Bone marrow (tissue), 2 donors: ENCODE measurements around the gene TMSB10.
"Not testable (repeated sequence)": the region's sequence is repeated elsewhere in the genome, so short reads cannot be mapped to it uniquely, and the experiment has no call there.

ENCODE experiments used
- DNase-seq, 2 donors: peaks; one replicate each; lab custom pipeline; 2025; lab: John Stamatoyannopoulos, UW

TMSB10 gene

DNA sequence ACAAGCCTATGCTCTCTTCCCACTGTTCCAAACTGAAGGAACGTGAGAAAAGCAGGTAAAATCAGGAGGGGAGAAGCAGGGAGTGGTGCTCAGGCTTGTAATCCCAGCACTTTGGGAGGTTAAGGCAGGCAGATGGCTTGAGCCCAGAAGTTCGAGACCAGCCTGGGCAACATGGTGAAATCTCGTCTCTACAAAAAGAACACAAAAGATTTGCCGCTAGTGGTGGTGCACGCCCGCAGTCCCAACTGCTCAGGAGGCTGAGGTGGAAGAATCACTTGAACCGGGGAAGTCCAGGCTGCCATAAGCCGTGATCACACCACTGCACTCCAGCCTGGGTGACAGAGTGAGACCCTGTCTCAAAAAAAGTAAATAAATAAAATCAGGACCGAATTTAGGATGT lies 1.3 kb upstream of the TMSB10 start:
- DNase-seq: no peak

DNA sequence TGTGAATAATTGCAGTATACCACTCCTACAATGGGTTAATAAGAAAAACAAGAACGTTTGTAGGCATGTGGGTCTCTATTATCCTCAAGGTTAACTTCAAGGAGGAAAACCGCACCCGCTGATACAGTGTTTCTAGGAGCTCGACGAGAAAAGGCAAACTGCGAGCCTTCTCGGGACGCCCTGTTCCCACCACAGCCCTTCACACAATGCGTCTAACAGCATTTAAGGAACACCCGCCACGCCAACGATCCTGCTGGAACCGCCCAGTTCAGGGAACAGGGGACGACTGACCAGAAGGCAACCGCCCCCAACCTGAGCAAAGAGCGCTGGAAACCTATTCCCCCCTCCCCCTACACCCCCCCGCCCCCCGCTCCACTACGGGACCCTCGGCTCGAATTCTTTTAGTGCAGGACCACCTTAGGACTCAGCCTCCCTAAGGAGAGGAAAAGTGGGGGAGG lies 710 bp upstream of the TMSB10 start:
- no peak for DNase-seq

DNA sequence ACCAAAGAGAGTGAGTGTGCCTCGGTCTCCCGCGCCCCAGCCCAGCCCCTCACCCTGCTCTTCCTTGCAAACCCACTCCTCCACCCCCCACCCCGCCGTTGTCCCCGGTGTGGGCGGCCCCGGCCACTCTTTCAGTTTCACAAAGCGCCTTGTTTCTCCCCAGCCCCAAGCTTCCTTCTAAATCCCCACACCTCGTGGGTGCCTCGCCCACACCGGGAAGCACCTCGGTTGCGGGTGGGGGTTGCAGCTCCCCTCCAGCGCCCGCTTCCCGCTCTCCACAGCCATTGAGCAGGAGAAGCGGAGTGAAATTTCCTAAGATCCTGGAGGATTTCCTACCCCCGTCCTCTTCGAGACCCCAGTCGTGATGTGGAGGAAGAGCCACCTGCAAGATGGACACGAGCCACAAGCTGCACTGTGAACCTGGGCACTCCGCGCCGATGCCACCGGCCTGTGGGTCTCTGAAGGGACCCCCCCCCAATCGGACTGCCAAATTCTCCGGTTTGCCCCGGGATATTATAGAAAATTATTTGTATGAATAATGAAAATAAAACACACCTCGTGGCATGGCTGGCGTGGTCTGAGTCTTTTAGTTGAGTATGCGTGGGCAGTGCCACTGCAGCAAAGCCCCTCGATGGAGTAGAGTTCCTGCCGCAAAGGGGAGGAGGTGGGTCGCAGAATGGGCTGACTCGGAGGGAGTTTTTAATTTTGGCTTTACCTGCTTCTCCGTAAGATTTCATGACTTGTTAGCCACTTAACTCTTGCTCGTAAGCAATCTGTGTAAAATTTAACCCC lies 848 bp downstream of the TMSB10 start:
- peak; percentile 26 to 47 for DNase-seq

DNA sequence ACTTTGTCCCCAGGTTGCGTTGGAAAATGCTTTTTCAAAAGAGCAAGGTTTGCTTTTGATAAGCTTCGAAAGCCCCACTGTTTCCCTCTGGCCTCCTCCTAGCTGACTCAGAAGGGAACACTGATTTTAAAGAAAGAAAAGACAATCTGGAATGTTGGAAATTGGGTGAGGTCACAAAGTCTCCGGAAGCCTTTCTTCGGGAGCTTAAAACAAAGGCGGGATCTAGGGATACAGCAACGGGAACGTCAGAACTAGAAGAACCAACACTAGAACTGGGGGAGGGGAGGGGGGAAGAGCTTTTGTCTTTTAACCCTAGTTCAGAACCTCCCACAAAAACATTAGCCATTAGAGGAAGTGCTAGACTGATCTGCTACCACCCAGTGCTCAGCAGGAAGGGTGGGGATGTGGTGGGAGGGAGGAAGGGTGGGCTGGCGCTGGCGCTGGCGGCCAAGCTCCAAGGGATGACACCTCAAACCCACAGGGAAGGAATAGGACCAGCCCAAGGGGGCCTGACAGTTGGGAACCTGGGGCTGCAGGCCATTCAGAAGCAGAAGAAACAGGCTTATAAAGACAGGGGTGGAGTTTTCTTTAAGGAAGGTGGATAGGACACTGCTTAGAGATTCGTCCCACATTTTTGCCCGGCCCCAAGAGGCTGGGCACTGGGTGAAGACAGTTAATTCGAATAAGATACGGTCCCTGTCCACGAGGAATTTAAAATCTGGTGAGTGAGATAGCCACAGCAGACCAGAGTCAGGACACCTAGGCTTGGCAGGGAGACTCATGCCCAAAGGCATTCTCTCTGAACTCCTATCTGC lies 1.7 kb downstream of the TMSB10 start:
- DNase-seq: peak; percentile 21 to 83

DNA sequence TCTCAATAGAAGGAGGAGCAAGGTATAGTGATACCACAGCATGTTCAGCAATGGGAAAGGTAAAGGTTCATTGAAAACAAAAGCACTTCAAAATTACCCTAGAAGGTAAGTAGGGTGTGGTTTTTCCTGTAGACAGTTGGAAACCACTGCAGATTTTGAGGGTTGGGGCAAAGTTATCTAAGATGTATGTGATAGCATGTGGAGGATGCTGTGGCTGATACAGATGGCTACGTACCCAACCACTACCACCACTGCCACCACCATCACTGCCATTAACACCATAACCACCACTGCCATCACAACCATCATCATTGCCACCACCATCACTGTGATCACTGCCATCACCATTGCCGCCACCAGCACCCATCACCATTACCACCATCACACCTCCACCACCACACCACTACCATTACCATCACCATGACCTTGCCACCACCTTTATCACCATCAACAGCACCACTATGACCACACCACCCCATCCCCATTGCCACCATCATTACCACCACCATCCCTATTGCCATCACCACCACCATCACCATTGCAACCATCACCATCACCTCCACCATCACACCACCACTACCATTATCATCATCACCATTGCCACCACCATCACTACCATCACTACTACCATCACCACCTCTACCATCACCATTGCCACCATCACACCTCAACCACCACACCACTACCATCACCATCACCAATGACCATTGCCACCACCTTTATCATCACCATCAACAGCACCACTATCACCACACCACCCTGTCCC lies 3.7 kb downstream of the TMSB10 start:
- DNase-seq: no peak

DNA sequence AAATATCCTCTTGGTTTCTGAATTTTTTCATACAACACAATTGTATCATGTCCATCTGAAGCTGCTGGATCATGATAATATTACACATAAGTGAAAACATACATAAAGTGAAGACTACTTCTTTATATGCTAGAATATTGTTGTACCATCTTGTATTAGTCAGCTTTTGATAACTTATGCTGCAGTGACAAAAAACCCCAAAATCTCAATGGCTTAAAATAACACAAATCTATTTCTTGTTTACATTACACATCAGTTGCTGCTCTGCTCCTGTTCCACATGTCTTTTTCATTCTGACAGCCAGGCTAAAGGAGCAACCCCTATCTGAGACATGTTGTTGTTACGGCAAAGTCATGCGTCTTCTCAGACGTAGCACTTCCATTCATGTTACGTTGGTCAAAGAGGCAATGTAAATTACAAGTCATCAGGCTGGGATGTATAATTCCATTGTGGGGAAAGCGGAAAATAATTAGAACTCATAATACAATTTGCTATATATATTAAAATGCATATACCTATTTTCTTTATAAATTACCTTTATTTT lies 5.8 kb downstream of the TMSB10 start:
- DNase-seq: no peak

DNA sequence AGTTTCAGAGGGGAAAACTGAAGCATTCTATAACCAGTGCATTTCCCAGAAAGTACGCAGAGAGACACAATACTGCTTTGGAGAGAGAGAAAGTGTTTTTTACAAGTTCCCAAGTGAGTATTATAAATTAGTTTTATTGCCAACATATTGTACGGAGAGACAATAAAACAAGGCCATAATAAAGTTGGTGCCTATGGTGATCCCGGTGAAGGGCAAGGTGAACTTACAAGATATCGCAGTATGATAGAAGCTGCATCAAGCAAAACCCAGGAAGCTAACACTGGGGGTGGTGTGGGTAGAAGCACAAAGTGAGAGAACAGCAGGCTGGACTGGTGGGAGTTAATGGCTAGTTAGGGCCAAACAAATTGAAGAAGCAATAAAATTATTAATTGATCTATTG lies 7.5 kb downstream of the TMSB10 start:
- DNase-seq: no peak

DNA sequence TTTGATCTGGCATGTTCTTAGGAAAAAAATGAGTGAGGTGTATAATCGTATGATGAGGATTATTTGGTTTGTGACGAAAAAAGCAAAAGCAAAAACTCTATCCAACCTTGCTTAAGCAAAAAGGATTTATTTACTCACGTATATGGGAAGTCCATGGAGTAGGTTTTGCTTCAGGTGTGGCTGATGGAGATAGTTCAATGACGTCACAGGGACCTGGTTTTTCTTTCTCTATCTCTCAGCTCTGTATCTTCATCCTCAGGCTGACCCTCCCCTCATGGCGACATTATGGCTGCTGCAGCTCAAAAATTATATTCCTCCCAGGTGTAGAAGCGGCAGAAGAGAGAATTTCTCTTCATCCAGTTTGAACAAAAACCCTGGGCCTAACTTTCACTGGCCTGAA lies 8.9 kb downstream of the TMSB10 start:
- DNase-seq: no peak

DNA sequence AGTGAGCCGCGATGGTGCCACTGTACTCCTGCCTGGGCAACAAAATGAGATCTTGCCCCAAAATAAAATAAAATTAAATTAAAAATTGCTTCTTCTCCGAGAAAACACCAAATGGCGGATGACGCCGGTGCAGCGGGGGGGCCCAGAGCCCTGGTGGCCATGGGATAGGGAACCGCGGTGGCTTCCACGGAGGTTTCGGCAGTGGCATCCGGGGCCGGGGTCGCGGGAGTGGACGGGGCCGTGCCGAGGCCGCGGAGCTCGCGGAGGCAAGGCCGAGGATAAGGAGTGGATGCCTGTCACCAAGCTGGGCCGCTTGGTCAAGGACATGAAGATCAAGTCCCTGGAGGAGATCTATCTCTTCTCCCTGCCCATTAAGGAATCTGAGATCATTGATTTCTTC lies 10.2 kb downstream of the TMSB10 start:
- not testable (repeated sequence) for DNase-seq

DNA sequence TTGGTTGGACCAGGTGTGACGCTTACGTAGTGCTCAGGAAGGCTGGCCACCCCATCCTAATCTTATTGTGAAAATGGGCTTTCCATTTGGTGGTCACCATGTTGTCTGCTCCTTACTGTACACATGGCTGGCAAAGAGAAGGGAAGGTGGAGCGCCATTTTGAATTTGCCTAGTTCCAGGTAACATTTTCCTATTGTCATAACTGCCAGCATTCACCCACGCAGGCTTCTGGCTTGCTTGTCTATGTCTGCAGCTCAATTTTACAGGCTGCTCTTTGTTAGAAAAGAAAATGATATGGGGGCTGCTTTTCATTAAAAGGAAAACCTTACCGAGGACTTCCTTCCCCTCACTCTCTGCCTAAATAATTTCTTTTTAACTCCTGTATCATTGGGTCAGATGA lies 12.4 kb downstream of the TMSB10 start:
- not testable (repeated sequence) for DNase-seq

DNA sequence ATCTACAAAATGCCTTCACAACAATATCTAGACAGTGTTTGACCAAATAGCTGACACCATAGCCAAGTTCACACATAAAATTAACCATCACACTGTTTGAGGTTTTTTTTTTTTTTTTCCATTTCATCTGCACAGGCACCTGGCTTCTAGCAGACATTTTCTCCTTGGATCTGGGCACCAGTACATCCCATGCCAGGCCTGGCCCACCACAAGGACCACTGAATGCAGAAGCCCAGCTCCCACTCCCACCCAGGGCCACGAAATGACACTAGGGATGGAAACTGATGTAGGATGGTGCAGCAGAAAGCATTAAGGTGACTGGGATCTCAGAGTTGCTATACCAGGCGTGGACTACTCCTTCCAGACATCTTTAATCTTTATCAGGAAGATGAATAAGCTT lies 13.0 kb downstream of the TMSB10 start:
- no peak for DNase-seq

DNA sequence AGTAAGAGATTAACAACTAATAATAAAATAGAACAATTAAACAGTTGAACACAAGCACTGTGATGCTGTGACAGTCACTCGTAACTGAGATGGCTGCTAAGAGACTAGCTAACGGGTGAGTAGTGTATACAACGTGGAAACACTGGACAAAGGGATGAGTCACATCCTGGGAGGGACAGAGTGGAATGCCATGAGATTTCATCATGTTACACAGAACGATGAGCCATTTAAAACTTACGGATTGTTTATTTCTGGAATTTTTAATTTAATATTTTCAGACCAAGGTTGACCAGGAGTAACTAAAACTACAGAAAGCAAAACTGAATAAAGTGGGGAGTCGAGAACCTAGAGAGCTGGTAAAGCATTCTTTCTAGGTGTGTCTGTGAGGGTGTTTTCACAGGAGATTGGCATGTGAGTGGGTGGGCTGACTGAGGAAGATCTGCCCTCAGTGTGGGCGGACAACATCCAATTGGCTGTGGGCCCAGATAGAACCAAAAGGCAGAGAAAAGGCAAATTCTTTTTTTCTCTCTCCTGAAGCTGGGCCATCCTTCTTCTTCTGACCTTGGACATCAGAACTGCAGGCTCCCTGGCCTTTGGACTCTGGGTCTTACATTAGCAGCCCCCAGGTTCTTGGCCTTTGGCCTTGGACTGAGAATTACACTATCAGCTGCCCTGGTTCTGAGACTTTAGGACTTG lies 14.6 kb downstream of the TMSB10 start:
- DNase-seq: no peak

DNA sequence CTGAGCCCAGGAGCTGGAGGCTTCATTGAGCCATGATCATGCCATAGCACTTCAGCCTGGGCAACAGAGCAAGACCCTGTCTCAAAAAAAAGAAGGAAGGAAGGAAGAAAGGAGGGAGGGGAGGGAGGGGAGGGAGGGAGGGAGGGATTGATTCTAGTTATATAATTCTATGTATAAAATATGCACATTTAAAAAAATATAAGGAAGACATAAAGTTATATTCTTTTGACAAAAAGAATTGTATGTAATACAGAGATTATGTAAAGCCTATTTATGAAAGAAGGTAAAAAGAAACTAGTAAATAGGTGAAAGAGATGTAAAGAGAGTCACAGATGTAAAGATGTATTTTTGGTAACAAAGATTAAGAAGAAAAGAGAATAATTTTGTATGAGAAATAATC lies 17.6 kb downstream of the TMSB10 start:
- no peak for DNase-seq

DNA sequence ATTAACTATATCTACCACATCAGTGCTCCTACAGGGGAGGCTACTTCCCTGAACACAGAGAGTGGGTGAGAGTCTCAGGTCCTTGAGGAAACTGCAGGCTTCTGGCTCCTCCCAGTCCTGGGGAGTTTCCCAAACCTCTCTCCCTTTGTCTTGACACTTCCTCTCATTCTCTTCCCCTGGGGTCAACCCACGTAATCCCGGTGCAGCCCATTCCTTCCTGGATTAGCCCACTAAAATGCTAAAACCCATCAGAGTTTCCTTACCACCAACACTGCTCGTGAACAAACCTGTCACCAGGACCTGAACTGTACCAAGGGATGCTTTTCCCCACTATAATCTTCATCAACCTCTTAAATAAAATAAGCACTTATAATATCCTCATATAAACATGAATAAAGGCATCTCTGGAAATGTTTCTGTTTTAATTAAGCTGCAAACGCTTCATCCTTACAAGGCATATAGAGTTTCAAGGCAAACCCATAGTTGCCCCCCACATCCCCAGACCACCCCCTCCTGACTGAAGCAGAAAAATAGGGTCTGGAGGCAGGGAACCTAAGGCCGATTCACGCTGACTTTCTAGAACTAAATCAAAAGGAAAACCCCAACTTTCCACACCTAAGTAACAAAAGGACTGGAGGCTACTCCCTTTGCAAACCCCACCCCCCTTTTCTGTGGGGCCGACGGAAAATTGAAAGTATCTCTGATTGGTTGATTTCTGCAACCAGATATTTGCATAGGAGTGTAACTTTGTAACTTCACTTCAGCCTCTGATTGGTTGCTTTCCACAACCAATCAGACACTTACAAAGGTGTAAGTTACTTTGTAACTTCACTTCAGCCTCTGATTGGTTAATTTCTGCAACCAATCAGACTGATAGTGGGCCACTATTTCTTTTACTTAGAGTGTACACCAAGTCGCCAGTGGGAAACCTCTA lies 19.0 kb downstream of the TMSB10 start:
- DNase-seq: no peak

DNA sequence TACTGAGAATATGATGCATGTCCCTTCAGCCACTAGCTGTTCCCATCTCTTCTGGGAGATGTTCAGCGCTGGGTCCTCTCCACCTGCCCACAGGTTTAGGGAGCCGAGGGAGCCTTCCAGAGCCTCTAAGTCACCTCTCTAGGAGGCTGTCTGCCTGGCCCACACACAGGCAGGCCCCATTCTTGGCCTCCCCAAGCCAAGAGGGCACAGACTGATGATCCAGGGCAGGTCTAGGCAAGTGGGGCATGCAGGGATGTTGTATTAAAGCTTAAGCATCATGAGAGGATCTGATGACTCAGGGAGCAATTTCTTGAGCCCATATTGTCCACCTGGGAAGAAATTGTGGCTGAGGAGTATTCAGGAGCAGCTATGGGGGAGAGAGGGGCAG lies 19.9 kb downstream of the TMSB10 start:
- no peak for DNase-seq

DNA sequence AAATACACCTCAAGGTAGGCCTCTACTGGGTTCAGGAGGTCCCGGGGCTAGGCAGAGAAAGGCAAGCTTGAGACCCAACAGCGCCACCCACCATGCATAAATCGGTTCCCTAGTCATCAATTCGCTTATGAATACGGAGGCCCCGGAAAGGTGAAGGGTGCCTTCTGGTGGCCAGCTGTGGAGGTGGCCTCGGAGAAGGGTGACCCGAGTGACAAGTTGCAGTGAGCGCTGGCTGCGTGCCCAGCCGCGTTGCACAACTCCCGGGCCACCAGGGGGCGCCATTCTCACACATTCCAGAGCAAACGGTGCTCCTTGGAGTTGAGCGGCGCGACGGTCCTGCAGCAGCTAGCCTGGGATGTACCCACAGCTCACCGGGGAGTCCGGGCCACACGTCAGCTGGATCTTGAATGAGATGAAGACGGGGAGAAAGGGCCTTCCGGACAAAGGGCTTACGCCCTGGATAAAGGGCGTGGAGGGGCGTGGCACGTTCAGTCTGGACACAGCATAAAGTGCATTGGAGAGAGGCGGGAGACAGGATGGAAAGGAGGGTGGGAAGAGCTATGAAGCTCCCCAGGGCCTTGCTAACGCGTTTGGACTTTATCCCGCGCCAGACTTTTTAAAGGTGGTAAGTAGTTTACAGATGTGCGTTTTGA lies 20.4 kb downstream of the TMSB10 start:
- DNase-seq: peak; percentile 95 to 97

DNA sequence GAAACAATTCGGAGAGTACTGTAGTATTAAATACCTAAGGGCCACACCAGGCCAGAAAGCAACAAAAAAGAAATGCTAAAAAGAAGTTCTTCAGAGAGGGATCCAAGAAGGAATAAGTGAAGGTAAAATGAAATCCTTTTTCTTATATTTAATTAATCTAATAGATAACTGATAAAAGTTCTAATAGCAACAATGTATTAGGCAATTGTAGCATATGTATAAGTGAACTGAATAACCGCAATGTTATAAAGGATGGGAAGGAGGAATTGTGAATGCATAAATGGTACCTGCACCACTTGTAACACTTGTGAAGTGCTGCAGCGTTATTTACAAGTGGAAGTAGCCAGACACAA lies 21.8 kb downstream of the TMSB10 start:
- DNase-seq: no peak

DNA sequence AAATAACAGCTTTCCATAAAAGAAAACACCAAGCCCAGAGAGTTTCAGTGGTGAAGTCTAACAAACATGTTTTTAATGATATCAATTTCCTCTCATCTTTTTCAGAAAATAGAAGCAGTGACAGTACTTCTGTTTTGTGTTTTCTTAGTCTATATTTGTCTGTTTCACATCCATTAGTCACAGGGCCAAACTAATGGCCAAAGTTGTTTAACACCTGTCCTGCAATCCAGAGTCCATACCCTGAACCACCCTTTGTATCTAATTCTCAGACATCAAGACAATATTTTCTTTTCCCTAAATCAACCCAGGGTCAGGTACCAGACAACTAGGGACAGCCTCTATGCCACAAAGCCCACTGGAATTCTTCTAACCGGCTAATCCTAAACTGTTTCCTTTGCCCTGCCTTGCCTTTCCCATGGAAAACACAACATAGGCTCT lies 25.9 kb downstream of the TMSB10 start:
- no peak for DNase-seq

DNA sequence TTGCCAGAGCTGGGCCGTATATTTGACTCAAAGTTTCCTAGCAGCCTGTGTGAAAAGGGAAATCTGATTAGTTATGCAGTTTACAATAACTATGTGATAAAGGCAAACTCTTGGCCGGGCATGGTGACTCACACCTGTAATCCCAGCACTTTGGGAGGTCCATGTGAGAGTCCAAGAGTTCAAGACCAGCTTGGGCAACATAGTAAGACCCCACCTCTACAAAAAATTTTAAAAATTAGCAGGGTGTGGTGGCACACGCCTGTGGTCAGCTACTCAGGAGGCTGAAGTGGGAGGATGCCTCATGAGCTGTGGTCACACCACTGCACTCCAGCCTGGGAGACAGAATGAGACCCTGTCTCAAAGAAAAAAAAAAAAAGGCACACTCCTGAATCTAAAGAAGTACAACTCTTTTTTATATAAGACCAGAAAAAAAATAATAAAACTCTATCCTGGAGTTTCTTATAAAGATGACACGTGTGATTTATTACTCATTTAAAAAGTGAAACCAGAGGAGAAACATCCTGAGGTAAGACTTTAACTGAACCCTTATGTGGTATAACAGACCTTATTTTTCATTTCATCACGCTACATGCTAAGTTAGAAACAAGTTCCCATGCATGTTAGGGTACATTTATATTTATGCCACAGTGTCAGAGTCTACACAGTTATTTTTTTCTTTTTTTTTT lies 32.9 kb downstream of the TMSB10 start:
- peak in 1 of 2 donors; percentile 35 for DNase-seq
